NT2/D1 (cell line): ENCODE results near the gene LMAN1.

Experiments used
- SUZ12 ChIP-seq: IDR thresholded peaks from 2 replicates; pipeline ENCODE4 v1.6.1; 2011; ENCODE audit not compliant: insufficient read length, insufficient read depth; ENCODE audit errors: extremely low read depth
- ZNF274 ChIP-seq: IDR thresholded peaks from 2 replicates; pipeline ENCODE4 v1.6.1; 2011; ENCODE audit warnings: mild to moderate bottlenecking, low read depth, low read length

GRCh38 chr18:59380706-59381105, 21.6 kb upstream of the LMAN1 start:
- TF ChIP-seq SUZ12 = no peak
- no peak for TF ChIP-seq ZNF274
